Lower leg skin (tissue), 3 donors: ENCODE results near the gene AKNAD1.

ENCODE experiments used
- CTCF ChIP-seq, 3 donors: fragments of 450-650 bp; IDR thresholded peaks; one replicate each; pipeline ENCODE4 v1.5.1; 2016; ENCODE audit warnings: antibody characterized with exemption in 3 of 3, mild to moderate bottlenecking in 3 of 3, moderate library complexity in 2 of 3
- POLR2A ChIP-seq, 2 donors: fragments of 450-650 bp; IDR thresholded peaks; one replicate each; pipeline ENCODE4 v1.6.1; 2016 to 2017; ENCODE audit warnings: antibody characterized with exemption in 2 of 2, mild to moderate bottlenecking in 1 of 2, moderate library complexity in 1 of 2

- TF ChIP-seq CTCF (IDR thresholded peaks at IDR 0.05) (no peak), POLR2A (IDR thresholded peaks at IDR 0.05) (no peak)
These were observed 15.2 kb downstream of the AKNAD1 start for GRCh38 chr1:108841703-108842102.
